Measurements from ENCODE around the gene MRPS7. TPM values are rescaled to one million over a fixed set of nuclear protein-coding genes. Genes with fewer than 3 reads are reported as not detected.
A peak's percentile ranks its signal among the peaks of the same experiment; 100 is the strongest.

The MRPS7 gene
- total RNA-seq, 2 donors from 2014 or later: 42.8 to 43.0 TPM

GRCh38 chr17:75238684-75239191 lies 22.9 kb upstream of the MRPS7 start:
- peak; percentile 59 to 67 for DNase-seq
- ATAC-seq (replicated peaks in 1 of 2): peak; percentile 68
- Mint-ChIP-seq H3K27me3 (ENCODE audit: low read depth) (no peaks in the 10 kb centered on the region), H3K27ac (peak overlapping the region; percentile 85), H3K4me3 (peak overlapping the region in 1 of 2 donors; percentile 42), H3K36me3 (ENCODE audit: insufficient read depth in 2 of 2) (peaks cover 7 to 32% of the 10 kb centered on the region in 2 donors), H3K4me1 (ENCODE audit: low read depth) (peaks cover 41% of the 10 kb centered on the region), H3K9me3 (no peaks in the 10 kb centered on the region)

- DNase-seq (no peak), ATAC-seq (replicated peaks in 1 of 2) (no peak)
- Mint-ChIP-seq H3K36me3 (ENCODE audit: insufficient read depth in 2 of 2) (peaks cover 7 to 33% of the 10 kb centered on the region in 2 donors), H3K4me3 (no peak overlapping the region), H3K27ac (no peak overlapping the region), H3K4me1 (ENCODE audit: low read depth) (peaks cover 46% of the 10 kb centered on the region), H3K27me3 (ENCODE audit: low read depth) (no peaks in the 10 kb centered on the region), H3K9me3 (no peaks in the 10 kb centered on the region)
These were observed 22.5 kb upstream of the MRPS7 start for GRCh38 chr17:75239214-75239613.

GRCh38 chr17:75239778-75240393 lies 21.8 kb upstream of the MRPS7 start:
- DNase-seq: no peak
- Mint-ChIP-seq H3K27me3 (ENCODE audit: low read depth) (no peaks in the 10 kb centered on the region), H3K4me1 (ENCODE audit: low read depth) (peaks cover 52% of the 10 kb centered on the region), H3K9me3 (no peaks in the 10 kb centered on the region), H3K27ac (no peak overlapping the region), H3K36me3 (ENCODE audit: insufficient read depth in 2 of 2) (peaks cover 7 to 30% of the 10 kb centered on the region in 2 donors), H3K4me3 (no peak overlapping the region)
- ATAC-seq (replicated peaks in 1 of 2): no peak

GRCh38 chr17:75240394-75241142 lies 21.1 kb upstream of the MRPS7 start:
- Mint-ChIP-seq H3K27ac (no peak overlapping the region), H3K27me3 (ENCODE audit: low read depth) (no peaks in the 10 kb centered on the region), H3K36me3 (ENCODE audit: insufficient read depth in 2 of 2) (peaks cover 7 to 32% of the 10 kb centered on the region in 2 donors), H3K9me3 (no peaks in the 10 kb centered on the region), H3K4me3 (no peak overlapping the region), H3K4me1 (ENCODE audit: low read depth) (peaks cover 52% of the 10 kb centered on the region)
- ATAC-seq (replicated peaks in 1 of 2): peak; percentile 21 to 44
- DNase-seq: peak; percentile 46 to 59

DNA sequence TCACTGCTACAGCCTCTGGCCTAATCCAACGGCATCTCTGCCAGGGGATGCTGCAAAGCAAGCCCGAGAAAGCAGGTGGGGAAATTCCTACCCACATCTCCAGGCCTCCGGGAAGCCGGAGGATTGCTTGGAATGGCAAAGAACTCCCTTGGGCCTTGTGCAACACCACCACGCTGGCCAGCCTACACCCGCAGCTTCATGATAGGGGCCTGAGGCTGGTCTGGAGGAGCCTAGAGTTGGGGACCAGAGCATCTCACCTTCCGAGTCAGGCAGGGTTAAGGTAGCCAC lies 20.6 kb upstream of the MRPS7 start:
- no peak for DNase-seq
- Mint-ChIP-seq H3K27me3 (ENCODE audit: low read depth) (no peaks in the 10 kb centered on the region), H3K27ac (no peak overlapping the region), H3K4me3 (no peak overlapping the region), H3K36me3 (ENCODE audit: insufficient read depth in 2 of 2) (peaks cover 7 to 37% of the 10 kb centered on the region in 2 donors), H3K9me3 (no peaks in the 10 kb centered on the region), H3K4me1 (ENCODE audit: low read depth) (peaks cover 52% of the 10 kb centered on the region)
- no peak for ATAC-seq (replicated peaks in 1 of 2)

DNA sequence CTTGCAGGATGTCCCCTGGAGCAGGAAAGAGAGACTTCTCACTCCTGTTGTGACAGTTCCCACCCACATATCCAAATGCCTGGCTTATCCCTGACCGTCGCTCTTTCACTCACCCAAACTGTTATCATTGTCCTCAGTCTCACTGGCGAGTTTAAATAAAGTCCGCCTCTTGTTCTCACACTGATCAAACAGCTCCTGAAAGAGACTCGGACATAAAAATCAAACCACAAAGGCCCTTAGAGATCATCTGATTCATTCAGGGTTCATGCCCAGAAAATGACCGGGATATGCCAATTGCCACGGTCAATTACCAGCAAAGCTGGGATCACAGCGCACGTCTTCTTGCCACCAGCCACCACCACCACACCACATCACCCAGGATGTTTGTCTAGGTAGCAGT lies 20.2 kb upstream of the MRPS7 start:
- peaks cover 52% of the 10 kb centered on the region for H3K4me1 Mint-ChIP-seq (ENCODE audit: low read depth)
- ATAC-seq (replicated peaks in 1 of 2): no peak

DNA sequence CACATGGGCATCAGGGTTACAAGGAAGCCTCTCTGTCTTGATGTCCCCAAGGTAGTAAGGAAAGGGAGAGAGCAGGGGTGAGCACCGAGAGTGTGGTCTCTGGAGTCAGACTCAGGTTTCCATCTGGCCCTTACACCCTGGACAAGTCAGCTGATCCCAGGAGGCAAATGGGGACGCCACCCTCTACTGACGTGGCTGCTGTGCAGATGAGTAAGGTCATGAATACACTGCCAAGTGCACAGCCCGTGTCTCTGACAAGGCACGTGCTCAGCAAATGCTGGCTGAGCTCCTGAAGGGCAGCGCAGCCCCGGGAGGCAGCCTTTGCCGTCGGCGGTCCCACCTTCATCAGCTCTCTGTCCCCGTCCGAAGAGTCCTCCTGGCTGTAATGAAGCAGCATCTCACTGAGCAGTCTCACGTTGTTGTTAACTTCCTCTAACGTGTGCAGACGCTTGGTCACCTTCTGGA lies 19.7 kb upstream of the MRPS7 start:
- Mint-ChIP-seq H3K4me1 (ENCODE audit: low read depth) (peaks cover 52% of the 10 kb centered on the region), H3K9me3 (no peaks in the 10 kb centered on the region), H3K27ac (peak overlapping the region; percentile 52), H3K4me3 (peak overlapping the region; percentile 56 to 68), H3K36me3 (ENCODE audit: insufficient read depth in 2 of 2) (peaks cover 7 to 32% of the 10 kb centered on the region in 2 donors), H3K27me3 (ENCODE audit: low read depth) (no peaks in the 10 kb centered on the region)
- DNase-seq (peak in 1 of 2 donors; percentile 20), ATAC-seq (replicated peaks in 1 of 2) (peak in 1 of 2 donors; percentile 54)

More for the DNA sequence above, 20.2 kb upstream of the MRPS7 start:
- H3K9me3 Mint-ChIP-seq: no peaks in the 10 kb centered on the region
- DNase-seq: no peak
- no peaks in the 10 kb centered on the region for H3K27me3 Mint-ChIP-seq (ENCODE audit: low read depth)
- H3K4me3 Mint-ChIP-seq: no peak overlapping the region
- peaks cover 7 to 35% of the 10 kb centered on the region in 2 donors for H3K36me3 Mint-ChIP-seq (ENCODE audit: insufficient read depth in 2 of 2)
- peak overlapping the region; percentile 36 for H3K27ac Mint-ChIP-seq

- peak in 1 of 2 donors; percentile 32 for DNase-seq
- H3K36me3 Mint-ChIP-seq (ENCODE audit: insufficient read depth in 2 of 2): peaks cover 7 to 28% of the 10 kb centered on the region in 2 donors
- H3K27ac Mint-ChIP-seq: peak overlapping the region; percentile 52
- H3K9me3 Mint-ChIP-seq: no peaks in the 10 kb centered on the region
- ATAC-seq (replicated peaks in 1 of 2): peak; percentile 38 to 52
- peak overlapping the region; percentile 56 to 68 for H3K4me3 Mint-ChIP-seq
- H3K4me1 Mint-ChIP-seq (ENCODE audit: low read depth): peaks cover 54% of the 10 kb centered on the region
- no peaks in the 10 kb centered on the region for H3K27me3 Mint-ChIP-seq (ENCODE audit: low read depth)
These were observed 19.1 kb upstream of the MRPS7 start for GRCh38 chr17:75242461-75243042.

DNA sequence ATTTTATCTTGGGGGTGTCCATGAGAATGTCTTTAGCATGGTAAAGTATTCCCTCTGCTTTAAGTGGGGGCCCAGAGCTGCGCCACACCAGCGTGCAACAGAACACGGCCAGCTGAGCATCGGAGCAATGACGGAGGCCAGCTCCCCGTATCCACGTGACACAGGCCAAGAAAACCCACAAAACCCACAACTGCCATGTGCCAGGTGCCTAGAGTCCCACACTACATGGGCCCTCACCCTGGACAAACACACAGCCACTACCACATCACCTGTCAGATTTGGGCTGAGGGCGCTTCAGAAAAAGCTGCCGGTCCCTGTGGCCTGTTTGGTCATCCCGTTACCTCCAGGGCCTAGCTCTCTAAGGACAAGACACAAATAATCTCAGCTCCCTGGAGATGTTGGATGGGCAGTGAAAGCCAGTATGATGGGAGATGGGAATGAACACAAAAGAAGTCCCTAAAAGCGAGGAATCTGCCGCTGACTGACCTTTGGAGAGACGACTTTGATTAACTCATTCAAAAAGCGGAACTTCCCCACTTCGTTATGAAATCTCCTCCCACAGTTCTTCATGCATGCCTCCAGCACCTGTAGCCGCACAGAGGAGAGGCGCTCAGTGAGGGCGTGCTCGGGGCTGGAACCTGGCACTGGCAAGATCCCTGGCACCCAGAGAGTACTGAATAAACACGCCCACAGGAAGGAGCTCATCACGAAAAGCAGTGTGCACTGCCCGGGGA lies 17.4 kb upstream of the MRPS7 start:
- no peaks in the 10 kb centered on the region for H3K9me3 Mint-ChIP-seq
- peak overlapping the region; percentile 28 for H3K27ac Mint-ChIP-seq
- no peaks in the 10 kb centered on the region for H3K27me3 Mint-ChIP-seq (ENCODE audit: low read depth)
- H3K4me1 Mint-ChIP-seq (ENCODE audit: low read depth): peaks cover 59% of the 10 kb centered on the region
- peaks cover 3 to 22% of the 10 kb centered on the region in 2 donors for H3K36me3 Mint-ChIP-seq (ENCODE audit: insufficient read depth in 2 of 2)
- ATAC-seq (replicated peaks in 1 of 2) (no peak), DNase-seq (no peak)
- peak overlapping the region in 1 of 2 donors; percentile 3 for H3K4me3 Mint-ChIP-seq

DNA sequence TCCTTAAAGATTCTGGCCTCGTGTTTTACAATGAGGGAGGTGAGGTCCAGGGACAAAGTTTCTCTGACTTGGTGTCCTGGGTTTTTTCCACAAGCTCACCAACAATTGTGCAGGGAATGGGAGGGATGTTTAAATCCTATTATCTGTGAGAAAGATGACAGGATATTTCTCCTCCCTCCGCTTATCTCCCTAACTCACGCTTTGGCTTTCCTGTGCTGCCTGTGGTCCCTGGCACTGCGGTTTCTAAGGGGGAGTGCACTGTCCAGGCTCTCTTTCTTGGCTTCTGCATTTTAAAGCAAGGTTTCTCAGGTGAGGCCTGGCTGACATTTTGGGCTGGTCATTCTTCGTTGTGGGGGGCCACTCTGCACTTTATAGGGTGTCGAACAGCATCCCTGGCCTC lies 16.7 kb upstream of the MRPS7 start:
- no peak overlapping the region for H3K4me3 Mint-ChIP-seq
- no peak for DNase-seq
- peaks cover 66% of the 10 kb centered on the region for H3K4me1 Mint-ChIP-seq (ENCODE audit: low read depth)
- H3K27ac Mint-ChIP-seq: no peak overlapping the region
- no peaks in the 10 kb centered on the region for H3K27me3 Mint-ChIP-seq (ENCODE audit: low read depth)
- ATAC-seq (replicated peaks in 1 of 2): no peak
- H3K36me3 Mint-ChIP-seq (ENCODE audit: insufficient read depth in 2 of 2): peaks cover 3 to 20% of the 10 kb centered on the region in 2 donors
- H3K9me3 Mint-ChIP-seq: no peaks in the 10 kb centered on the region

GRCh38 chr17:75246404-75246803 lies 15.3 kb upstream of the MRPS7 start:
- ATAC-seq (replicated peaks in 1 of 2) (no peak), DNase-seq (no peak)
- Mint-ChIP-seq H3K4me3 (no peak overlapping the region), H3K9me3 (no peaks in the 10 kb centered on the region), H3K27ac (peak overlapping the region; percentile 29), H3K36me3 (ENCODE audit: insufficient read depth in 2 of 2) (peaks cover 0 to 20% of the 10 kb centered on the region in 2 donors), H3K4me1 (ENCODE audit: low read depth) (peaks cover 67% of the 10 kb centered on the region), H3K27me3 (ENCODE audit: low read depth) (no peaks in the 10 kb centered on the region)

- peaks cover 0 to 11% of the 10 kb centered on the region in 2 donors for H3K36me3 Mint-ChIP-seq (ENCODE audit: insufficient read depth in 2 of 2)
- DNase-seq: no peak
- H3K27ac Mint-ChIP-seq: peak overlapping the region; percentile 93
- no peak for ATAC-seq (replicated peaks in 1 of 2)
- no peaks in the 10 kb centered on the region for H3K27me3 Mint-ChIP-seq (ENCODE audit: low read depth)
- H3K9me3 Mint-ChIP-seq: no peaks in the 10 kb centered on the region
- peaks cover 65% of the 10 kb centered on the region for H3K4me1 Mint-ChIP-seq (ENCODE audit: low read depth)
- peak overlapping the region; percentile 79 to 80 for H3K4me3 Mint-ChIP-seq
These were observed 12.1 kb upstream of the MRPS7 start for GRCh38 chr17:75249564-75249963.

Measured in activated T-cell treated with anti-CD3 and anti-CD28 coated beads, Interleukin-2, amount 50 U/mL, for 72 hours (primary cell).